Measurements from ENCODE around the gene IDUA. TPM values are rescaled to one million over a fixed set of nuclear protein-coding genes. Genes with fewer than 3 reads are reported as not detected.

Gene IDUA
- total RNA-seq, 1 donor from 2014 or later, result 7.1 TPM

- no peaks in the 10 kb centered on the region for H3K36me3 ChIP-seq (ENCODE audit: control insufficient read depth, insufficient read depth, low read length)
- DNase-seq (ENCODE audit: low read depth), result no peak
- TF ChIP-seq CTCF (IDR thresholded peaks at IDR 0.05; ENCODE audit: insufficient read depth, low read length, poor library complexity, severe bottlenecking), result no peak
- H3K4me3 ChIP-seq (ENCODE audit: low read depth, low read length), result peak overlapping the region; percentile 53
- peaks cover 36% of the 10 kb centered on the region for H3K27me3 ChIP-seq (ENCODE audit: control insufficient read depth, insufficient read depth, low read length)
These were observed 22.9 kb downstream of the IDUA start for GRCh38 chr4:1009542-1010394.

GRCh38 chr4:1010395-1011021 lies 23.7 kb downstream of the IDUA start:
- H3K27me3 ChIP-seq (ENCODE audit: control insufficient read depth, insufficient read depth, low read length), result peaks cover 29% of the 10 kb centered on the region
- H3K36me3 ChIP-seq (ENCODE audit: control insufficient read depth, insufficient read depth, low read length), result no peaks in the 10 kb centered on the region
- no peak for DNase-seq (ENCODE audit: low read depth)
- no peak for TF ChIP-seq CTCF (IDR thresholded peaks at IDR 0.05; ENCODE audit: insufficient read depth, low read length, poor library complexity, severe bottlenecking)
- H3K4me3 ChIP-seq (ENCODE audit: low read depth, low read length), result peak overlapping the region; percentile 33

- Histone ChIP-seq H3K27me3 (ENCODE audit: control insufficient read depth, insufficient read depth, low read length) (peaks cover 28% of the 10 kb centered on the region), H3K36me3 (ENCODE audit: control insufficient read depth, insufficient read depth, low read length) (no peaks in the 10 kb centered on the region), H3K4me3 (ENCODE audit: low read depth, low read length) (peak within 1 kb of the TSS; percentile 59)
- TF ChIP-seq CTCF (IDR thresholded peaks at IDR 0.05; ENCODE audit: insufficient read depth, low read length, poor library complexity, severe bottlenecking), result no peak
- DNase-seq (ENCODE audit: low read depth), result no peak
These were observed 24.3 kb downstream of the IDUA start, which contains the start of gene FGFRL1 for GRCh38 chr4:1011022-1011665. Gene FGFRL1 (plus strand): TSS chr4:1011626. CDS start chr4:1012486, 860 bp downstream.

GRCh38 chr4:1011666-1012033 lies 24.8 kb downstream of the IDUA start:
- H3K36me3 ChIP-seq (ENCODE audit: control insufficient read depth, insufficient read depth, low read length), result no peaks in the 10 kb centered on the region
- no peak for DNase-seq (ENCODE audit: low read depth)
- peak overlapping the region; percentile 59 for H3K4me3 ChIP-seq (ENCODE audit: low read depth, low read length)
- H3K27me3 ChIP-seq (ENCODE audit: control insufficient read depth, insufficient read depth, low read length), result peaks cover 26% of the 10 kb centered on the region
- no peak for TF ChIP-seq CTCF (IDR thresholded peaks at IDR 0.05; ENCODE audit: insufficient read depth, low read length, poor library complexity, severe bottlenecking)

GRCh38 chr4:1012034-1012739 lies 25.3 kb downstream of the IDUA start:
- Histone ChIP-seq H3K36me3 (ENCODE audit: control insufficient read depth, insufficient read depth, low read length) (no peaks in the 10 kb centered on the region), H3K27me3 (ENCODE audit: control insufficient read depth, insufficient read depth, low read length) (peaks cover 23% of the 10 kb centered on the region), H3K4me3 (ENCODE audit: low read depth, low read length) (peak overlapping the region; percentile 59)
- DNase-seq (ENCODE audit: low read depth), result no peak
- TF ChIP-seq CTCF (IDR thresholded peaks at IDR 0.05; ENCODE audit: insufficient read depth, low read length, poor library complexity, severe bottlenecking), result no peak

Data from kidney epithelial cell (primary cell).